Activated T-helper 2 cell treated with anti-CD3 and anti-CD28 coated beads, Interferon-gamma antibody, Interleukin-2, Interleukin-4, amounts not matched to agents 10 μg/mL and 5 μg/mL and 100 μg/mL, durations not matched to agents 14 hours and 24 hours and 36 hours (primary cell): ENCODE results near the gene EMCN. TPM values are rescaled to one million over a fixed set of nuclear protein-coding genes. Genes with fewer than 3 reads are reported as not detected.

ENCODE experiments used
- DNase-seq: peaks from one replicate; pipeline ENCODE4 v3.0.0; 2021; ENCODE audit warnings: low spot score
- H3K27ac Mint-ChIP-seq: one replicate; pipeline ENCODE4 v1.8.0; 2021; ENCODE audit warnings: mixed read lengths
- H3K27me3 Mint-ChIP-seq: one replicate; pipeline ENCODE4 v1.8.0; 2021; ENCODE audit warnings: low read depth, mixed read lengths
- H3K36me3 Mint-ChIP-seq: one replicate; pipeline ENCODE4 v1.8.0; 2021; ENCODE audit warnings: low read depth, mixed read lengths
- H3K4me1 Mint-ChIP-seq: one replicate; pipeline ENCODE4 v1.8.0; 2021; ENCODE audit warnings: low read depth, mixed read lengths
- H3K4me3 Mint-ChIP-seq: one replicate; pipeline ENCODE4 v1.8.0; 2021; ENCODE audit warnings: low read depth, mild to moderate bottlenecking, moderate library complexity, mixed read lengths
- H3K9me3 Mint-ChIP-seq: one replicate; pipeline ENCODE4 v1.8.0; 2021; ENCODE audit warnings: mixed read lengths
- intact Hi-C: fragments of 100-400 bp; cut with micrococcal nuclease; formaldehyde crosslinking; loops from one replicate; pipeline ENCODE4 v1.15.1; 2023
- total RNA-seq: library from RNA; stranded (reverse); gene quantifications from 2 replicates; pipeline ENCODE4 v1.2.3, GENCODE V29; 2022

EMCN gene
- total RNA-seq, 1 donor from 2014 or later = not detected

GRCh38 chr4:100479971-100480370 is 37.9 kb downstream of the EMCN start:
- no peak for DNase-seq
- intact Hi-C loops = no loop called here
- no peaks in the 10 kb centered on the region for H3K27me3 Mint-ChIP-seq
- H3K36me3 Mint-ChIP-seq = no peaks in the 10 kb centered on the region
- no peak overlapping the region for H3K27ac Mint-ChIP-seq
- H3K4me1 Mint-ChIP-seq = no peaks in the 10 kb centered on the region
- H3K4me3 Mint-ChIP-seq = no peak overlapping the region
- no peaks in the 10 kb centered on the region for H3K9me3 Mint-ChIP-seq

GRCh38 chr4:100469555-100469954 is 48.3 kb downstream of the EMCN start:
- H3K36me3 Mint-ChIP-seq = no peaks in the 10 kb centered on the region
- intact Hi-C loops = no loop called here
- H3K4me1 Mint-ChIP-seq = no peaks in the 10 kb centered on the region
- no peak overlapping the region for H3K27ac Mint-ChIP-seq
- H3K27me3 Mint-ChIP-seq = no peaks in the 10 kb centered on the region
- H3K4me3 Mint-ChIP-seq = no peak overlapping the region
- peaks cover 4% of the 10 kb centered on the region for H3K9me3 Mint-ChIP-seq
- DNase-seq = no peak

GRCh38 chr4:100466501-100466900 is 51.3 kb downstream of the EMCN start:
- Mint-ChIP-seq H3K27me3 (peaks cover 2% of the 10 kb centered on the region), H3K4me1 (no peaks in the 10 kb centered on the region), H3K27ac (no peak overlapping the region), H3K4me3 (no peak overlapping the region), H3K9me3 (peaks cover 4% of the 10 kb centered on the region), H3K36me3 (no peaks in the 10 kb centered on the region)
- DNase-seq = no peak
- intact Hi-C loops = no loop called here

GRCh38 chr4:100461807-100462605 is 55.8 kb downstream of the EMCN start:
- intact Hi-C loops = no loop called here
- Mint-ChIP-seq H3K36me3 (no peaks in the 10 kb centered on the region), H3K27me3 (peaks cover 2% of the 10 kb centered on the region), H3K4me3 (no peak overlapping the region), H3K9me3 (peaks cover 4% of the 10 kb centered on the region), H3K4me1 (peaks cover 10% of the 10 kb centered on the region), H3K27ac (no peak overlapping the region)
- DNase-seq = no peak

GRCh38 chr4:100450449-100450848 is 67.4 kb downstream of the EMCN start:
- Mint-ChIP-seq H3K4me3 (no peak overlapping the region), H3K9me3 (no peaks in the 10 kb centered on the region), H3K27me3 (no peaks in the 10 kb centered on the region), H3K36me3 (no peaks in the 10 kb centered on the region), H3K27ac (no peak overlapping the region), H3K4me1 (no peaks in the 10 kb centered on the region)
- intact Hi-C loops = no loop called here
- DNase-seq = no peak

- intact Hi-C loops = no loop called here
- Mint-ChIP-seq H3K27ac (no peak overlapping the region), H3K9me3 (no peaks in the 10 kb centered on the region), H3K4me3 (no peak overlapping the region), H3K4me1 (peaks cover 5% of the 10 kb centered on the region), H3K27me3 (peaks cover 3% of the 10 kb centered on the region), H3K36me3 (no peaks in the 10 kb centered on the region)
- no peak for DNase-seq
Measured at GRCh38 chr4:100431416-100431815, 86.4 kb downstream of the EMCN start.

GRCh38 chr4:100430451-100430850 is 87.4 kb downstream of the EMCN start:
- H3K9me3 Mint-ChIP-seq = no peaks in the 10 kb centered on the region
- intact Hi-C loops = no loop called here
- no peaks in the 10 kb centered on the region for H3K36me3 Mint-ChIP-seq
- H3K27me3 Mint-ChIP-seq = peaks cover 3% of the 10 kb centered on the region
- DNase-seq = no peak
- peaks cover 5% of the 10 kb centered on the region for H3K4me1 Mint-ChIP-seq
- no peak overlapping the region for H3K27ac Mint-ChIP-seq
- no peak overlapping the region for H3K4me3 Mint-ChIP-seq

GRCh38 chr4:100429616-100430015 is 88.2 kb downstream of the EMCN start:
- Mint-ChIP-seq H3K4me1 (peaks cover 5% of the 10 kb centered on the region), H3K27ac (no peak overlapping the region), H3K4me3 (no peak overlapping the region), H3K27me3 (peaks cover 2% of the 10 kb centered on the region), H3K36me3 (no peaks in the 10 kb centered on the region), H3K9me3 (no peaks in the 10 kb centered on the region)
- no peak for DNase-seq
- intact Hi-C loops = no loop called here

- Mint-ChIP-seq H3K4me3 (no peak overlapping the region), H3K9me3 (no peaks in the 10 kb centered on the region), H3K36me3 (no peaks in the 10 kb centered on the region), H3K4me1 (peaks cover 5% of the 10 kb centered on the region), H3K27ac (no peak overlapping the region), H3K27me3 (peaks cover 2% of the 10 kb centered on the region)
- intact Hi-C loops = no loop called here
- no peak for DNase-seq
Measured at GRCh38 chr4:100428051-100428450, 89.8 kb downstream of the EMCN start.

- DNase-seq = no peak
- Mint-ChIP-seq H3K27me3 (no peaks in the 10 kb centered on the region), H3K9me3 (no peaks in the 10 kb centered on the region), H3K36me3 (no peaks in the 10 kb centered on the region), H3K27ac (no peak overlapping the region), H3K4me3 (no peak overlapping the region), H3K4me1 (peaks cover 2% of the 10 kb centered on the region)
- intact Hi-C loops = no loop called here
Measured at GRCh38 chr4:100424376-100424775, 93.4 kb downstream of the EMCN start.

- Mint-ChIP-seq H3K4me1 (no peaks in the 10 kb centered on the region), H3K27me3 (peaks cover 4% of the 10 kb centered on the region), H3K36me3 (no peaks in the 10 kb centered on the region), H3K4me3 (no peak overlapping the region), H3K27ac (no peak overlapping the region), H3K9me3 (no peaks in the 10 kb centered on the region)
- no peak for DNase-seq
- intact Hi-C loops = no loop called here
Measured at GRCh38 chr4:100422894-100423293, 94.9 kb downstream of the EMCN start.

- Mint-ChIP-seq H3K36me3 (no peaks in the 10 kb centered on the region), H3K27me3 (peaks cover 4% of the 10 kb centered on the region), H3K4me1 (no peaks in the 10 kb centered on the region), H3K4me3 (no peak overlapping the region), H3K27ac (no peak overlapping the region), H3K9me3 (no peaks in the 10 kb centered on the region)
- intact Hi-C loops = no loop called here
- no peak for DNase-seq
Measured at GRCh38 chr4:100421361-100421978, 96.4 kb downstream of the EMCN start.

GRCh38 chr4:100420571-100420970 is 97.3 kb downstream of the EMCN start:
- Mint-ChIP-seq H3K27ac (no peak overlapping the region), H3K27me3 (peaks cover 4% of the 10 kb centered on the region), H3K36me3 (no peaks in the 10 kb centered on the region), H3K4me3 (no peak overlapping the region), H3K9me3 (no peaks in the 10 kb centered on the region), H3K4me1 (no peaks in the 10 kb centered on the region)
- no peak for DNase-seq
- intact Hi-C loops = no loop called here
